Colonic mucosa (tissue), 4 donors: ENCODE measurements around the gene IGFBP1. TPM values are rescaled to one million over a fixed set of nuclear protein-coding genes. Genes with fewer than 3 reads are reported as not detected.

ENCODE experiments used
- DNase-seq: peaks from one replicate; pipeline ENCODE4 v3.0.0-alpha.2; 2020
- H3K27ac ChIP-seq: fragments of 200-600 bp; one replicate; pipeline ENCODE4 v1.8.0; 2021
- H3K27me3 ChIP-seq: fragments of 200-600 bp; one replicate; pipeline ENCODE4 v1.8.0; 2021
- H3K36me3 ChIP-seq: fragments of 200-600 bp; one replicate; pipeline ENCODE4 v1.8.0; 2021
- H3K4me1 ChIP-seq: fragments of 200-600 bp; one replicate; pipeline ENCODE4 v1.8.0; 2021; ENCODE audit warnings: mild to moderate bottlenecking
- H3K4me3 ChIP-seq: fragments of 200-600 bp; one replicate; pipeline ENCODE4 v1.8.0; 2021
- H3K9ac ChIP-seq, 2 donors: one replicate each; pipeline ENCODE4 v1.7.0; 2013; ENCODE audit warnings: control low read depth in 2 of 2, low read depth in 2 of 2, low read length in 2 of 2
- H3K9me3 ChIP-seq: fragments of 200-600 bp; one replicate; pipeline ENCODE4 v1.8.0; 2021
- intact Hi-C: fragments of 100-400 bp; cut with DNase I; formaldehyde crosslinking; loops from one replicate; pipeline ENCODE4 v1.14.1; 2022
- total RNA-seq, 2 donors: library from RNA; stranded (reverse); fragmentation: NEBNext Ultra II Directional in 1 of 2; extraction: Animal tissue kit (Norgen Biotek cat#: 25700) in 1 of 2; gene quantifications; one replicate each; pipeline ENCODE4 v1.2.1, GENCODE V29; 2021
- TF ChIP-seq, protein P1 (sequence below): fragments of 200-600 bp; IDR thresholded peaks from one replicate; pipeline ENCODE4 v1.8.0; 2022; ENCODE audit warnings: antibody characterized with exemption, mild to moderate bottlenecking
- donor health status: healthy.
- donor health status: DM: no; HTN: no; CAD: no.
- donor health status: DM: no; HTN: no; CAD: no.

Gene IGFBP1
- total RNA-seq, 2 donors from 2014 or later, result 0.49 TPM; not detected in 1

- Histone ChIP-seq H3K27ac (no peak overlapping the region), H3K36me3 (no peaks in the 10 kb centered on the region), H3K4me3 (no peak overlapping the region), H3K27me3 (no peaks in the 10 kb centered on the region), H3K9ac (no peak overlapping the region), H3K9me3 (no peaks in the 10 kb centered on the region), H3K4me1 (no peaks in the 10 kb centered on the region)
- intact Hi-C loops, result no loop called here
- TF ChIP-seq, protein P1, sequence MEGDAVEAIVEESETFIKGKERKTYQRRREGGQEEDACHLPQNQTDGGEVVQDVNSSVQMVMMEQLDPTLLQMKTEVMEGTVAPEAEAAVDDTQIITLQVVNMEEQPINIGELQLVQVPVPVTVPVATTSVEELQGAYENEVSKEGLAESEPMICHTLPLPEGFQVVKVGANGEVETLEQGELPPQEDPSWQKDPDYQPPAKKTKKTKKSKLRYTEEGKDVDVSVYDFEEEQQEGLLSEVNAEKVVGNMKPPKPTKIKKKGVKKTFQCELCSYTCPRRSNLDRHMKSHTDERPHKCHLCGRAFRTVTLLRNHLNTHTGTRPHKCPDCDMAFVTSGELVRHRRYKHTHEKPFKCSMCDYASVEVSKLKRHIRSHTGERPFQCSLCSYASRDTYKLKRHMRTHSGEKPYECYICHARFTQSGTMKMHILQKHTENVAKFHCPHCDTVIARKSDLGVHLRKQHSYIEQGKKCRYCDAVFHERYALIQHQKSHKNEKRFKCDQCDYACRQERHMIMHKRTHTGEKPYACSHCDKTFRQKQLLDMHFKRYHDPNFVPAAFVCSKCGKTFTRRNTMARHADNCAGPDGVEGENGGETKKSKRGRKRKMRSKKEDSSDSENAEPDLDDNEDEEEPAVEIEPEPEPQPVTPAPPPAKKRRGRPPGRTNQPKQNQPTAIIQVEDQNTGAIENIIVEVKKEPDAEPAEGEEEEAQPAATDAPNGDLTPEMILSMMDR, result no peak
- no peak for DNase-seq
Observed at GRCh38 chr7:45863715-45864114, 24.6 kb upstream of the IGFBP1 start.

DNA sequence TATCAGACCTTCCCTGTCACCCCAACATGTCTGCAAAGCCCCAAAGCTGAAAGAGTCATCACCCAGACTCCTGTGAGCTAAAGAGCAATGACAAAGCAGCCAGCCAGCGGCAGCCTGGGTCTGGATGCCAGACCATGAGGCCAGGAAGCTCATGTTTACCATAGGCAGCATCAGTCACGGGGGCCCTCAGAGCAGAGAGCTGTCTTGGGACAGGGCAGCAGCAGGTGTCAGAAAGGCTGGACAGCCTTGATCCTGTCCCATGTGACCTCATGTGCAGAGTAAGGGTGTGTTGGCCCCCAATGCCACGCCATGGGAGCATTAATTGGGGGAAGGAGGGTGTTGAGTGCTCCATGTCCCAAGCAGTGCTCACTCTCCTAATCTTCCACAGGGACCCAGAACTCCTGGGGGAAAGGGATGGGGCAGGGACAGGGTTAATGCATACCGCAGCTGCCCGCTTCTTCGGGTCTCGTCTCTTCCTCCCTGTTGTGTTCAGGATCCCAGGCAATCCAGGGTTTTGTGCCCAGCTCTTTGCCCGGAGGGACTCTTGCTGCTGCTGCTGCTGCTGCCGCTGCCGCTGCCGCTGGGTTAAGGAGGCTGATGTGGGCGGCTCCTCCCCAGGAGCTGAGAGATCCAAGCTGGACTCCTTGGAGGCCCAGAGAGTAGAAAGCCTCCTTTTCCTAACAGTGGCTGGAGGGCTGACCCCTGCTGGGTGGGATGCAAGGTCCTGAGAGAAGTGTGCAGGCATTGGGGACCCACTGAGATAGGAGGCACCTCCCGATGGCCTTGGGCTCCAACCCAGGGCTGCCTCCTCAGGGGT, 22.5 kb upstream of the IGFBP1 start:
- no peak overlapping the region for H3K4me3 ChIP-seq
- DNase-seq, result no peak
- no peaks in the 10 kb centered on the region for H3K36me3 ChIP-seq
- intact Hi-C loops, result no loop called here
- H3K27ac ChIP-seq, result no peak overlapping the region
- H3K9me3 ChIP-seq, result no peaks in the 10 kb centered on the region
- H3K4me1 ChIP-seq, result no peaks in the 10 kb centered on the region
- H3K9ac ChIP-seq, result no peak overlapping the region
- no peaks in the 10 kb centered on the region for H3K27me3 ChIP-seq
- TF ChIP-seq, protein P1, result no peak

- intact Hi-C loops, result no loop called here
- no peaks in the 10 kb centered on the region for H3K9me3 ChIP-seq
- H3K27me3 ChIP-seq, result no peaks in the 10 kb centered on the region
- no peaks in the 10 kb centered on the region for H3K4me1 ChIP-seq
- no peaks in the 10 kb centered on the region for H3K36me3 ChIP-seq
- H3K4me3 ChIP-seq, result no peak overlapping the region
- DNase-seq, result no peak
- no peak overlapping the region for H3K27ac ChIP-seq
- H3K9ac ChIP-seq, result no peak overlapping the region
- TF ChIP-seq, protein P1, result no peak
Observed at GRCh38 chr7:45867471-45867870, 20.8 kb upstream of the IGFBP1 start.

- TF ChIP-seq, protein P1, result no peak
- intact Hi-C loops, result no loop called here
- no peaks in the 10 kb centered on the region for H3K4me1 ChIP-seq
- no peaks in the 10 kb centered on the region for H3K27me3 ChIP-seq
- H3K4me3 ChIP-seq, result no peak overlapping the region
- no peaks in the 10 kb centered on the region for H3K9me3 ChIP-seq
- H3K9ac ChIP-seq, result no peak overlapping the region
- no peaks in the 10 kb centered on the region for H3K36me3 ChIP-seq
- DNase-seq, result no peak
- H3K27ac ChIP-seq, result no peak overlapping the region
Observed at GRCh38 chr7:45869426-45869825, 18.9 kb upstream of the IGFBP1 start.

GRCh38 chr7:45872116-45873034, 15.9 kb upstream of the IGFBP1 start:
- no peaks in the 10 kb centered on the region for H3K9me3 ChIP-seq
- H3K27me3 ChIP-seq, result no peaks in the 10 kb centered on the region
- TF ChIP-seq, protein P1, result peak; percentile 33
- H3K36me3 ChIP-seq, result no peaks in the 10 kb centered on the region
- DNase-seq, result no peak
- no peak overlapping the region for H3K9ac ChIP-seq
- no peak overlapping the region for H3K4me3 ChIP-seq
- H3K4me1 ChIP-seq, result no peaks in the 10 kb centered on the region
- intact Hi-C loops, result no loop called here
- H3K27ac ChIP-seq, result no peak overlapping the region
